Measurements from ENCODE around the gene IPPK. TPM values are rescaled to one million over a fixed set of nuclear protein-coding genes. Genes with fewer than 3 reads are reported as not detected.

The IPPK gene
- total and polyA plus RNA-seq, 2 of the 4 experiments (the other 2 are of a cell fraction), result 25.1 to 26.8 TPM

- WGBS, 2 experiments (ENCODE audit: extremely low coverage in 2 of 2, insufficient read length in 1 of 2), result 97% methylated on average over 5 of the region's 10 CpGs; no CpG with 5 or more reads in 1 of the 2 experiments
- BruUV-seq (replicated peaks), result no TSS peak
These were observed 67.5 kb downstream of the IPPK start for GRCh38 chr9:92602413-92602812.

More at GRCh38 chr9:92602413-92602812, 67.5 kb downstream of the IPPK start:
- H2BK5ac ChIP-seq (ENCODE audit: low read depth, low read length, poor library complexity, severe bottlenecking), result no peak overlapping the region
- CTCF ChIA-PET, result interaction anchor here (0.6 kb wide), 1 partner anchor 84 kb away, joined by 3 read pairs; no protein-coding TSS in a partner anchor
- no peak overlapping the region for H3K9ac ChIP-seq (ENCODE audit: low read depth, low read length)
- POLR2A ChIA-PET (ENCODE audit: unreplicated experiment), result no interaction called here
- H2AK5ac ChIP-seq (ENCODE audit: low read depth, low read length), result peak overlapping the region; percentile 70
- no peaks in the 10 kb centered on the region for H4K20me1 ChIP-seq (ENCODE audit: insufficient read depth, low read length)
- H3K23ac ChIP-seq (ENCODE audit: low read depth, low read length), result no peak overlapping the region
- dilution Hi-C loops (cut with HindIII; ENCODE audit: low sequenced_read_pairs, unreplicated experiment), result no loop called here
- no peak overlapping the region for H3K14ac ChIP-seq (replicated peaks; ENCODE audit: low read depth, low read length)
- no peak for TF ChIP-seq MAFK (IDR thresholded peaks at IDR 0.05; ENCODE audit: low read depth, low read length)
- TF ChIP-seq RFX5 (IDR thresholded peaks at IDR 0.05; ENCODE audit: low read depth, low read length), result no peak
- TF ChIP-seq FOS (IDR thresholded peaks at IDR 0.05; ENCODE audit: low read depth, low read length), result no peak
- no peak for TF ChIP-seq CEBPB (IDR thresholded peaks at IDR 0.05; ENCODE audit: low read depth, low read length)
- TF ChIP-seq CHD1 (IDR thresholded peaks at IDR 0.05; ENCODE audit: low read depth, low read length), result no peak
- no peak for TF ChIP-seq CTCF (conservative IDR thresholded peaks at IDR 0.05; ENCODE audit: low read depth, low read length)
- TF ChIP-seq, protein P1, sequence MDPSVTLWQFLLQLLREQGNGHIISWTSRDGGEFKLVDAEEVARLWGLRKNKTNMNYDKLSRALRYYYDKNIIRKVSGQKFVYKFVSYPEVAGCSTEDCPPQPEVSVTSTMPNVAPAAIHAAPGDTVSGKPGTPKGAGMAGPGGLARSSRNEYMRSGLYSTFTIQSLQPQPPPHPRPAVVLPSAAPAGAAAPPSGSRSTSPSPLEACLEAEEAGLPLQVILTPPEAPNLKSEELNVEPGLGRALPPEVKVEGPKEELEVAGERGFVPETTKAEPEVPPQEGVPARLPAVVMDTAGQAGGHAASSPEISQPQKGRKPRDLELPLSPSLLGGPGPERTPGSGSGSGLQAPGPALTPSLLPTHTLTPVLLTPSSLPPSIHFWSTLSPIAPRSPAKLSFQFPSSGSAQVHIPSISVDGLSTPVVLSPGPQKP (IDR thresholded peaks at IDR 0.05; ENCODE audit: borderline replicate concordance, low read depth, low read length), result no peak
- H3K4me2 ChIP-seq (ENCODE audit: low read depth, low read length), result no peak overlapping the region
- in situ Hi-C loops (cut with MboI; ENCODE audit: low sequenced_read_pairs), result no loop called here
- H3K4me1 ChIP-seq (ENCODE audit: control insufficient read depth, insufficient read depth, low read length), result peaks cover 17% of the 10 kb centered on the region
- H3K36me3 ChIP-seq (ENCODE audit: control insufficient read depth, insufficient read depth, low read length), result no peaks in the 10 kb centered on the region
- H3K27me3 ChIP-seq (ENCODE audit: control insufficient read depth, insufficient read depth, low read length), result no peaks in the 10 kb centered on the region
- H4K5ac ChIP-seq (ENCODE audit: low read depth, low read length), result no peak overlapping the region
- H3K79me1 ChIP-seq (ENCODE audit: low read depth in 1 of 2, low read length in 2 of 2), result 0 out of 4 replicates have a peak, but pooled peaks cover 0 to 6% of the 10 kb centered on the region in 2 experiments
- peak overlapping the region; percentile 18; the same call in 1 of the 2 replicates for H2BK20ac ChIP-seq (ENCODE audit: low read depth, low read length)
- no peak overlapping the region for H3K27ac ChIP-seq (ENCODE audit: insufficient read depth, low read length)
- H3K9me1 ChIP-seq (ENCODE audit: insufficient read depth, low read length), result peaks cover 25% of the 10 kb centered on the region
- intact Hi-C loops (cut with micrococcal nuclease), result no loop called here
- H3K4ac ChIP-seq (ENCODE audit: low read depth, low read length), result peak overlapping the region; percentile 71
- H2AK9ac ChIP-seq (replicated peaks; ENCODE audit: low read depth, low read length, poor library complexity), result no peak overlapping the region
- no peak overlapping the region for H4K8ac ChIP-seq (ENCODE audit: low read depth in 2 of 2, low read length in 2 of 2)
- H3K9me3 ChIP-seq (ENCODE audit: control insufficient read depth, insufficient read depth, low read length), result no peaks in the 10 kb centered on the region; the same call in 1 of the 2 replicates
- ATAC-seq (ENCODE audit: low read depth) (no peak), DNase-seq (no peak)
- no peak overlapping the region for H3K56ac ChIP-seq (ENCODE audit: extremely low read depth, insufficient read depth, low read length)
- peak overlapping the region; percentile 0; the same call in 1 of the 2 replicates for H2BK120ac ChIP-seq (ENCODE audit: low read depth, low read length)
- no peak overlapping the region for H4K91ac ChIP-seq (ENCODE audit: insufficient read depth, low read depth, low read length)
- 0 out of 3 replicates have a peak overlapping the region, but pooled peaks have one; percentile 27 for H2BK15ac ChIP-seq (ENCODE audit: low read depth, low read length)
- H3K4me3 ChIP-seq (ENCODE audit: insufficient read depth, low read depth, low read length), result no peak overlapping the region
- no peak overlapping the region for H3K18ac ChIP-seq (ENCODE audit: low read depth, low read length)
- H2AFZ ChIP-seq (replicated peaks; ENCODE audit: low read length, poor library complexity), result peak overlapping the region; percentile 45
